Stimulated activated CD8-positive, alpha-beta memory T cell treated with anti-CD3 and anti-CD28 coated beads, Interleukin-12 subunit alpha, Interleukin-12 subunit beta, amount 100 ng/mL, for 4 hours (primary cell): ENCODE measurements around the gene MID1.

ENCODE experiments used
- DNase-seq: peaks from one replicate; pipeline ENCODE4 v3.0.0-alpha.2; 2020; ENCODE audit warnings: low read depth

Gene MID1

GRCh38 chrX:10429908-10430307 lies 190.5 kb downstream of the MID1 start:
- DNase-seq: no peak

GRCh38 chrX:10427249-10427648 lies 193.1 kb downstream of the MID1 start:
- no peak for DNase-seq

- no peak for DNase-seq
Measured at GRCh38 chrX:10423716-10424115, 196.7 kb downstream of the MID1 start.

- DNase-seq: no peak
Measured at GRCh38 chrX:10420134-10420533, 200.3 kb downstream of the MID1 start.

GRCh38 chrX:10416424-10416823 lies 204.0 kb downstream of the MID1 start:
- no peak for DNase-seq

GRCh38 chrX:10415306-10416001 lies 204.9 kb downstream of the MID1 start:
- no peak for DNase-seq

- no peak for DNase-seq
Measured at GRCh38 chrX:10414862-10415261, 205.5 kb downstream of the MID1 start.

- no peak for DNase-seq
Measured at GRCh38 chrX:10414156-10414824, 206.1 kb downstream of the MID1 start.

- DNase-seq: no peak
Measured at GRCh38 chrX:10404436-10404835, 215.9 kb downstream of the MID1 start.

- DNase-seq: no peak
Measured at GRCh38 chrX:10401239-10401638, 219.1 kb downstream of the MID1 start.

GRCh38 chrX:10399043-10399741 lies 221.2 kb downstream of the MID1 start:
- DNase-seq: no peak

GRCh38 chrX:10398215-10398614 lies 222.2 kb downstream of the MID1 start:
- DNase-seq: no peak

GRCh38 chrX:10397349-10397748 lies 223.0 kb downstream of the MID1 start:
- no peak for DNase-seq

- no peak for DNase-seq
Measured at GRCh38 chrX:10395643-10396042, 224.7 kb downstream of the MID1 start.
